ENCODE data around the gene CTCFL. TPM values are rescaled to one million over a fixed set of nuclear protein-coding genes. Genes with fewer than 3 reads are reported as not detected.
A peak's percentile ranks its signal among the peaks of the same experiment; 100 is the strongest.

CTCFL gene
- total and polyA plus RNA-seq, 2 of the 13 experiments (the other 11 are each of a cell fraction or from before 2014, with no cell fraction given): 0.04 TPM; not detected in 1

- TF ChIP-seq ARID4A (CRISPR knock-in tag; IDR thresholded peaks at IDR 0.05; ENCODE audit: borderline replicate concordance): peak; percentile 30; the same call in 1 of the 2 replicates
- no peak for TF ChIP-seq RORA (CRISPR knock-in tag; IDR thresholded peaks at IDR 0.05)
- TF ChIP-seq ZNF567 (CRISPR knock-in tag; IDR thresholded peaks at IDR 0.05; ENCODE audit: borderline replicate concordance): peak; percentile 42; the same call in 1 of the 2 replicates
- no peak for TF ChIP-seq RFX1 (IDR thresholded peaks at IDR 0.05)
- TF ChIP-seq ONECUT2 (CRISPR knock-in tag; IDR thresholded peaks at IDR 0.05): 0 out of 2 replicates have a peak, but pooled peaks have one; percentile 26
- no peak for TF ChIP-seq EZH2 (conservative IDR thresholded peaks at IDR 0.05; ENCODE audit: low read depth, low read length)
- peak; percentile 23 for TF ChIP-seq SKI (IDR thresholded peaks at IDR 0.05; ENCODE audit: partially characterized antibody)
- no peak for TF ChIP-seq RCOR2 (CRISPR knock-in tag; IDR thresholded peaks at IDR 0.05)
- peak; percentile 34; the same call in 1 of the 2 replicates for TF ChIP-seq AHDC1 (CRISPR knock-in tag; IDR thresholded peaks at IDR 0.05; ENCODE audit: borderline replicate concordance)
- 0 out of 2 replicates have a peak, but pooled peaks have one; percentile 16 for TF ChIP-seq ELF1 (CRISPR knock-in tag; IDR thresholded peaks at IDR 0.05)
- TF ChIP-seq SKIL (CRISPR knock-in tag; IDR thresholded peaks at IDR 0.05; ENCODE audit: borderline replicate concordance): peak; percentile 22; the same call in 1 of the 2 replicates
- peak; percentile 46; the same call in 1 of the 2 replicates for TF ChIP-seq ELF3 (CRISPR knock-in tag; IDR thresholded peaks at IDR 0.05)
- TF ChIP-seq RARA (CRISPR knock-in tag; IDR thresholded peaks at IDR 0.05): peak; percentile 39; the same call in 1 of the 2 replicates
- peak; percentile 67; the same call in 1 of the 2 replicates for TF ChIP-seq KDM5B (CRISPR knock-in tag; IDR thresholded peaks at IDR 0.05; ENCODE audit: borderline replicate concordance)
- no peak for TF ChIP-seq ZNF605 (CRISPR knock-in tag; IDR thresholded peaks at IDR 0.05)
Measured at GRCh38 chr20:57570145-57570850, 45.4 kb upstream of the CTCFL start (continued).
